ENCODE results near the gene POLR1E. TPM values are rescaled to one million over a fixed set of nuclear protein-coding genes. Genes with fewer than 3 reads are reported as not detected.
"Not testable (repeated sequence)": the region's sequence is repeated elsewhere in the genome, so short reads cannot be mapped to it uniquely, and the experiment has no call there.

POLR1E gene
- total and polyA plus RNA-seq, 12 donors = 5.0 to 28.8 (median 17.5) TPM

GRCh38 chr9:37466037-37466709 is 19.6 kb upstream of the POLR1E start:
- DNase-seq (peak; percentile 64 to 68), ATAC-seq (peak; percentile 4 to 39 (median 30))
- TF ChIP-seq CTCF (IDR thresholded peaks at IDR 0.05) = no peak
- Histone ChIP-seq H3K27ac (peak overlapping the region; percentile 38 to 99 (median 96)), H3K36me3 (no peaks in the 10 kb centered on the region), H3K9me3 (no peaks in the 10 kb centered on the region), H3K4me3 (peak overlapping the region; percentile 64 to 99 (median 86)), H3K4me1 (peaks cover 2 to 39% (median 32%) of the 10 kb centered on the region in 9 donors), H3K27me3 (no peaks in the 10 kb centered on the region)
- intact Hi-C loops (cut with DNase I) = loop anchor here in 4 of 10 donors (1.0 to 5.0 kb wide), 3 partner anchors 43 to 44 kb away; partner anchors contain the start of gene GRHPR (in 4 of the 4)
- 0% methylated on average over 47 of the region's 47 CpGs for WGBS, 2 donors

- H3K36me3 ChIP-seq, ATAC-seq, H3K27me3 ChIP-seq, H3K27ac ChIP-seq, H3K4me3 ChIP-seq, H3K9me3 ChIP-seq, DNase-seq: not testable (repeated sequence)
- peaks cover 2 to 36% (median 34%) of the 10 kb centered on the region in 9 donors for H3K4me1 ChIP-seq
- intact Hi-C loops (cut with DNase I) = loop anchor here in 3 of 10 donors (2.0 to 5.0 kb wide), 2 partner anchors 45 kb away; partner anchors contain the start of gene GRHPR (in 3 of the 3)
- WGBS, 2 donors = 97 to 98% methylated on average over 17 of the region's 17 CpGs
These were observed 18.2 kb upstream of the POLR1E start for GRCh38 chr9:37467530-37467929.

GRCh38 chr9:37468620-37469019 is 17.1 kb upstream of the POLR1E start:
- DNase-seq = no peak
- H3K4me1 ChIP-seq = peaks cover 2 to 30% (median 27%) of the 10 kb centered on the region in 9 donors
- no peaks in the 10 kb centered on the region for H3K9me3 ChIP-seq
- no peaks in the 10 kb centered on the region for H3K27me3 ChIP-seq
- H3K4me3 ChIP-seq = no peak overlapping the region
- 98 to 99% methylated on average over 6 of the region's 6 CpGs for WGBS, 2 donors
- no peaks in the 10 kb centered on the region for H3K36me3 ChIP-seq
- intact Hi-C loops (cut with DNase I) = loop anchor here in 2 of 10 donors (5.0 kb wide), 1 partner anchor 46 kb away; the partner anchor contains the start of gene GRHPR (in 2 of the 2)
- no peak for TF ChIP-seq CTCF (IDR thresholded peaks at IDR 0.05)
- ATAC-seq = no peak
- H3K27ac ChIP-seq = no peak overlapping the region

- no peak for TF ChIP-seq CTCF (IDR thresholded peaks at IDR 0.05)
- H3K36me3 ChIP-seq = no peaks in the 10 kb centered on the region
- H3K4me3 ChIP-seq = peak overlapping the region in 7 of 10 donors; percentile 8 to 49 (median 43)
- 31 to 32% methylated on average over 7 of the region's 7 CpGs for WGBS, 2 donors
- peaks cover 0 to 3% (median 0%) of the 10 kb centered on the region in 7 donors for H3K27me3 ChIP-seq
- intact Hi-C loops (cut with DNase I) = loop anchor here in 1 of 10 donors (10.0 kb wide), 1 partner anchor 113 kb away; no protein-coding TSS in a partner anchor
- peak overlapping the region in 9 of 10 donors; percentile 44 to 83 (median 68) for H3K27ac ChIP-seq
- peaks cover 0 to 17% (median 0%) of the 10 kb centered on the region in 11 donors for H3K9me3 ChIP-seq
- ATAC-seq (peak in 7 of 8 donors; percentile 46 to 72 (median 64)), DNase-seq (no peak)
- H3K4me1 ChIP-seq = peaks cover 0 to 14% (median 11%) of the 10 kb centered on the region in 9 donors
These were observed 13.6 kb upstream of the POLR1E start for GRCh38 chr9:37471942-37472684.

- H3K36me3 ChIP-seq, H3K4me3 ChIP-seq, ATAC-seq, H3K27ac ChIP-seq, DNase-seq: not testable (repeated sequence)
- intact Hi-C loops (cut with DNase I) = loop anchor here in 2 of 10 donors (1.0 to 10.0 kb wide), 2 partner anchors 38 to 111 kb away; no protein-coding TSS in a partner anchor
- WGBS, 2 donors = 65 to 81% methylated on average over 6 of the region's 6 CpGs
- Histone ChIP-seq H3K27me3 (peaks cover 0 to 20% (median 6%) of the 10 kb centered on the region in 7 donors), H3K4me1 (peaks cover 0 to 14% (median 11%) of the 10 kb centered on the region in 9 donors), H3K9me3 (peaks cover 0 to 17% (median 0%) of the 10 kb centered on the region in 11 donors)
These were observed 11.8 kb upstream of the POLR1E start for GRCh38 chr9:37473982-37474381.

All from heart right ventricle (tissue), 16 donors.